HG02798 (cell line): ENCODE data around the gene ACSS1.

ENCODE experiments used
- ATAC-seq: cut with Tn5 transposase; IDR thresholded peaks from one replicate; pipeline ENCODE4 v1.9.1; 2021; ENCODE audit warnings: mild to moderate bottlenecking; ENCODE audit not compliant: unreplicated experiment, poor library complexity

ACSS1 gene

DNA sequence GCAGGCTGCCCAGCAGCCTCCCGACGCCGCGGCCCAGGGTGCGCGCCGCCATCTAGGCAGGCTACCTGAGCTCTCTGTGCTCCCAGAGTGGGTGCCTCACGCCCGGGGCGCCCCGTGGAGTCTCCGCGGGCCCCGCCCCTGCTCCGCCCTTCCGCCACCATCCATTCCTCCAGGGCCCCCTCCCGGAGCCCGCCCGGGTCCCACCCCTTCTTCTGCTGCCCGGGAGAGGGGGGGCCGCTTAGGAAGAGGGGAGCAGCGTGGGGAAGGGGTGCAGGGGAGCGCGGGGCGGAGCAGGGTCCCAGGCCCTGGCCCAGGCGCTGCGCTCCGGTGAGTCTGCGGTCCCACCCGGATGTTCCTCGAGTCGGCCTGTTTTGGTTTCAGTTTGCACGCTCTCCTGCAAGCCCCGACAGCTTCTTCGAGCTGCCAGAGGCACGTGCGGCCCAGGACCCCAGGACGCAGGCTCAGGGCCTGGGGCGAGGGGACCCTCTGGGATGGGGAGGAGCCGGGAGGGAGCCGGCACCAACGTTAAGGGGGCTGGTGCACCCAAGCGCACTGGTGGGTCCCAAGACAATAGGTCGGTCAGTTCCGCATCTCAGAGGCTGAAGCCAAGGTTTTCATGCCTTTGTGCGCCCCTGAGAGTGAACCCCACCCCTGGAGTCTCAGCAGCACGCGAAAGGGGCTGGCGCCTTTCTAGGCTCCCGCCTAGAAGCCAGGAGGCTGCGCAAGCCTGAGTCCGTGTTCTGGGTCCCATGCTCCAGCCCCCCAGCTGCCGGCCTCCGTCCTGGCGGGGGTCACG is at the start of gene ACSS1:
ACSS1 (minus strand) TSS at position 89 of the 796 bp plus-strand sequence; CDS start at position 52, 37 bp downstream.
- peak; percentile 65 for ATAC-seq

DNA sequence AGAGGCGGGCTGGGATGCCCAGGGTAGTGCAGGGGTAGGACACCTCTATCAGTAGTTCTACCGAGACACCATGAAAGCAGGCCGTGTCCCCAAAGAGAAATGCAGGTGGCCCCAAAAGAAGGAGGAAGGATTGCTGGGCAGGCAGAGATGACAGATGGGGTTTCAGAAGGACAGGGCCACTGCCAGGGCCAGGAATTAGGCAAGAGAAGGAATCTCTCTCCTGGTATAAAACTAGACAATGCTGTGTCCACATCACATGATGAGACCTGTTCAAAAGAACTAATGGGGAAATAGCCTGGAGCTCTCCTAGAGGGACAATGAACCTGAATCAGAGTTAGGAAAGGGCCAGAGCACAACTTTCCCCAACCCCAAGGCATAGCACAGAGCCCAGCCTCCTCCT is 45.6 kb upstream of the ACSS1 start:
- no peak for ATAC-seq

DNA sequence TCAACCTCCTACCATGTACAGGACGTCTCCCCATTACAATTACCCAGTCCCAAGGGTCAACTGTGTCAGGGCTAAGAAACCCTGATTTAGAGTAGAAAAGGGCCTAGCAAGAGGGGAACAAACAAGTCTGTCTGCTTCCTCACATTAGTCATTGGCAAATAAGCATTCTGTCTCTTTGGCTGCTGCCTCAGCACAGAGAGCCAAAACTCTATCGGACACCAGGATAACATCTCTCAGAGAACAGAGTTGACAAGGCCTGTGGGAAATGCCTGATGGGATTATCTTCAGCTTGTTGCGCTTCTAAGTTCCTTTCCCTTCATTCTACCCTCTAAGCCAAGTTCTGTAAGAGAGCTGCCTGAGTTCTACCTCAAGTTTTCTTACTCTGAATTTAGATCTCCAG is 43.0 kb upstream of the ACSS1 start:
- no peak for ATAC-seq

DNA sequence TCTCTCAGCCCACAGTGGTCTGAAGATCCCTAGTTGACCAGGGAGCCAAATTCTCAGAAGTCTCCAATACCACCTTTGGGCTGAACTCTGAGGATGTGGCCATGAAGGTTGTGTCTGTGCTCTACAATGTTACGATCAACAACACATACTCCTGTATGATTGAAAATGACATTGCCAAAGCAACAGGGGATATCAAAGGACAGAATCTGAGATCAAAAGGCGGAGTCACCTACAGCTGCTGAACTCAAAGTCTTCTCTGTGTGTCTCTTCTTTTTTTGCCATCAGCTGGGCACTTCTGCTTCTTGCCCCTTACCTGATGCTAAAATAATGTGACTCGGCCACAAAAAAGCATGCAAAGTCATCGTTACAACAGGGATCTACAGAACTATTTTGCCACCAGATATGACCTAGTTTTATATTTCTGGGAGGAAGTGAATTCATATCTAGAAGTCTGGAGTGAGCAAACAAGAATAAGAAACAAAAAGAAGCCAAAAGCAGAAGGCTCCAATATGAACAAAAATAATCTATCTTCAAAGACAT is 41.7 kb upstream of the ACSS1 start:
- ATAC-seq = no peak

DNA sequence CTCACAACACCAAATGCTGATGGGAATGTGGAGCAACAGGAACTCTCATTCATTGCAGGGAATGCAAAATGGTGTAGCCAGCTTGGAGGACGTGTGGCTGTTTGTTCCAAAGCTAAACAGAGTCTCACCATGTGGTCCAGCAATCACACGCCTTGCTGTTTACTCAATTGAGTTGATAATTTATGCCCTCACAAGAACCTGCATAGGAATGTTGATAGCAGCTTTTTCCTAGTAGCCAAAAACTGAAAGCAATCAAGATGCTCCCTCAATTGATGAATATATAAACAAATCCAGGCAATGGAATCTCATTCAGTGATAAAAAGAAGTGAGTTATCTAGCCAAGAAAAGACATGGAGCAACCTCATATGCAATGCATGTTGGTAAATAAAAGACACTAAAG is 39.6 kb upstream of the ACSS1 start:
- no peak for ATAC-seq

DNA sequence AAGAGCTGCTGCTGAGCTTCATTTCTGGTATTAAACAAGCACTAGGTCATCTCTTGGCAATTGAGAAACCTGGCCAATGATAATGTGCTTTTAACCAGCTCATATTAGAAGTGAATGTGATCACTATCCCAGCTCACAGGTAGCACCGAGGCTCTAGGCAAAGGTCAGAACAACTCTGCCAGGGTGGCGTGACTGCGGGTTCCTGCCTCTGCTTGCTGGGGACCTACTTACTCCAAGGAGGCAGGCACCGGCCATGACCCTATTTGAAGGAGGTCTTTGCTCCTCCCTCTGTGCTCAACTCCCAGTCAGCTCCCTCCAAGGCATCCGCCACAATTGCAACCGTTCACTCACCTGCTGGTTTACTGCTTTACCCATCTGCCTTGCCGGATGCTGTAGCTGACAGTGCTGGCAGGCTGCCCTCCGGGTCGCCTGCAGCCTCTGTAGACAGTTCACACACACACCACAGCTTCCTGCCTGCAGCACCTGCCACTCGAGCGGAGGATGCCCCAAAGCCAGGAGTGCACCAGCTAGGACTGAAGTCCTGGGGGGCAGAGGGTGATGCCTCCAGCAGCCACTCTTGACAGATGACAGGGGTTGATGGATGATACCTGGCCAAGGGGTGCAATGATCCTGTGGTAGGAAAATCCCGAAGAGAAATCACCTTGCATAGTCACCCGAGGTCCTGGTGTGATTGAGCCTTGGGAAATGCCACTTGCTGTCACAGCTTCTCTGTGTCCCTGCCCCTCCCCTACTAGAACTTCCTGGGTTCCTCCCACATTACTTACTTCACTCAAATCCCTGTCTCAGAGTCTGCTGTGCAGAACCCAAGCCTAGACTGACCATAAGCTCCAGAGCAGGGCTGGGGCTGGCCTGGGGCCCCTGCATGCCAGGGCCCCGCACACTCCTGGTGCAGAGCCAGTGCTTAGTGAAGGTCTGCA is 32.8 kb upstream of the ACSS1 start:
- peak; percentile 77 for ATAC-seq

DNA sequence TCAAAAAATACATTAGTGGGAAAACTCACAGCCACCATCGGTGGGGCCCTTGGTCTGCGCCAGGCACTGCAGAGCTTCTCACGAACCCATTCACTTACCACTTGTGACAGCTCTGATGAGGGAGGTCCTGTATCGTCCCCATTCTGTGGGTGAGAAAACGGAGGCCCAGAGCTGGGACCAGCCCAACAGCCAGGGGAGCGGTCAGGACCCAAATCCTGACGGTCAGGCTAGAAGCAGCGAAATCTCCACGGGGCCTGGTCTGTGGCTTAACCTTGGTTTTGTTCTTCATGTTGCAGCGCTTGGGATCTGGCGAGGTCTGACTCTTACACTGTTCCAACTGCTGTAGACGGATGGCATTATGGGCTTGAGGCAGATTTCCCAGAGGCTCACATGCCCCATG is 31.7 kb upstream of the ACSS1 start:
- ATAC-seq = no peak

DNA sequence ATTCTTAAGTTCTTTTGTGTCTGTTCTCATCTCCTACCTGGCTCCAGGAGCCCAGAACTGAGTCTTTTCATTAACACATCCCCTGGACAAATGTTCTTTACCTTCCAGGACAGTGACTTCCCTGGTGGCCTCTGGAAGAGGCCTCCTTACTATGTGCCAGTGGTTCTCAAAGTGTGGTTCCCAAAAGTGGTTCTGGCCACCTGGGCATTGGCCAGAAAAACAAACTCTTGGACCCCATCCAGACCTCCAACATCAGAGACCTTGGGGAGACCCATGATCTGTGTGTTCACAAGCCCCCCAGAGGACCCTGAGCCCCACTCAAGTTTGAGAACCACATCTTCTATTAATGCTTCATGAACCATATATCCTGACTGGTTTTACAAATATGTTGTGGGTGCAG is 31.2 kb upstream of the ACSS1 start:
- ATAC-seq = no peak

DNA sequence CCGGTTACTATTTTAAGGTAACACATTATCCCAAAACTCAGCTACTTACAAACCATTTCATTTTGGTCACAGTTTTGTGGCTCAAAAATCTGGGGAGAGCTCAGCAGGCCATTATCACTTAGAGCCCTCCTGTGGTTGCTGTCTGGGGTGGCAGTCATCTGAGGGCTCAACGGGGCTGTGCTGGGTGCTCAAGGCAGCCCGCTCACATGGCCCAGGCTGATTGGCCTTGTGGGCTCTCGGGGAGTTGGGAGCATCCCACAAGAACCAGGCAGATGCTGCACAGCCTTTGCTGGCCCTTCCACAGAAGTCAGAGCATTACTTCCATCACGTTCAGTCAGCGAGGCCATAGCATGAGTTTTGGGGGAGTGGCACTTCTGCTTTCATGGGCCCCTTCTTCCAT is 30.3 kb upstream of the ACSS1 start:
- no peak for ATAC-seq

DNA sequence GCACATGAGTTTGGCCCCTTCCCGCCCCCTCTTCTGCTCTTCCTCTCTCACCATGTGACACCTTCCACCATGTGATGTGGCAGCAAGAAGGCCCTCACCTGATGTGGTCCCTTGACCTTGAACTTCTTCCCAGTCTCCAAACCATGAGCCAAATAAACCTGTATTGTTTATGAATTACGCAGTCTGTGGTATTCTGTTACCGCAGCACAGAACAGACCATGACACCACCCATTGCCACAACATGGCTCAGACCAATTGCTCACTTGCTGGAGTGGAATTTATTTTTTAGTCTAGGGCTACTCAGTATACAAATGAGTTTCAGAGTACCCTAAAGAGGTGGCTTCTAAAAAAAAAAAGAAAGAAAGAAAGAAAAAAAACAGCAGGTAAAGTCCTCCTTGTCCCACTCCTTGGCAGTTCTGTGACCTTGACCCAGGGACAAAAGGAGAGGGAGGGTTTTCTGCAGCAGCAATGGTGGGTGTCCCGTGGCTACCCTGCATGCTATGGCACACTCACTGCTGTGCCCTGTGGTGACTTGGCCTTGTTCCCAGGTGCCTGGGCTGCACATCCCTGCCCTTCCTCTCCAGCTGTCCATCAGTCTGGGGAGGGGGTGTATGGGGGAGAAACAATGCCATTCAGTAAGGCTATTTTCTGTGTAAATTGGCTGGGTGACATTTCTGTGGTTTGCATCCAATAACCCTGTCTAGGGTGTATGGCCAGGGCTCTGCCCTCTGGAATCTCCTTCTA is 29.4 kb upstream of the ACSS1 start:
- ATAC-seq = no peak

DNA sequence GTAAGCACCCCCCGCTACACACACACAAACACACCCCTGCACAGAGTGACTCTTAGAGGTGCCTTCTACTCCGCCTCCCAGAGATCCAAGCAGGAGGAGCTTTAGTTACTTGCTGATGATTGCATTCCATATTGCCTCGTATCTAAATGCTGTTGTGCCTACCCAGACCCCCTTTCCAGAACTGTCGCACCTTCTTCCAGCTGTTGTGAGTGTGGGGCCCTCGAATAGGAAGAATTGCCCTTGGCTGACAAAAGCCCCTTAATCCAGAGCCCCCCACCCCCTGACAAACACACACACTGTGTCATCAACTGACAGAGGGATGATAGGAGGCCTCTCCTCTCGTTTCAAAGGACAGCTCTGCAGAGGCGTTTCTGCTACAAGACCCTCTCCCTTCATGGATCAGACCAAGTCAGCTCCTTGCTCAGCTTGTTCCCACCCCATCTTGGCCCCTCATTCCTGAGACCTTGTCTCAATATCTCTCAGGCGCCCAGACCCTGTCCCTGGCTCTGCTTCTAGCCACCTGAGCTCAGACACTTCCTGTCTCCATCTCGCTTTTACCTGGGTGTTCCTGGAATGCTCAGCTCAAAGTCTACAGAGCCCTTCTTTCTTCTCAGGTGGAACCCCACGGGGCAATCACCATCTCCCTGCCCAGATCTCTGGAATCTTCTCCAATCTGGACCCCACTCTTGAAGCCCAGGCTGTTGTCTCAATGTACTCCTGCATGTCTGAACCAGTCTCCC is 28.0 kb upstream of the ACSS1 start:
- no peak for ATAC-seq

DNA sequence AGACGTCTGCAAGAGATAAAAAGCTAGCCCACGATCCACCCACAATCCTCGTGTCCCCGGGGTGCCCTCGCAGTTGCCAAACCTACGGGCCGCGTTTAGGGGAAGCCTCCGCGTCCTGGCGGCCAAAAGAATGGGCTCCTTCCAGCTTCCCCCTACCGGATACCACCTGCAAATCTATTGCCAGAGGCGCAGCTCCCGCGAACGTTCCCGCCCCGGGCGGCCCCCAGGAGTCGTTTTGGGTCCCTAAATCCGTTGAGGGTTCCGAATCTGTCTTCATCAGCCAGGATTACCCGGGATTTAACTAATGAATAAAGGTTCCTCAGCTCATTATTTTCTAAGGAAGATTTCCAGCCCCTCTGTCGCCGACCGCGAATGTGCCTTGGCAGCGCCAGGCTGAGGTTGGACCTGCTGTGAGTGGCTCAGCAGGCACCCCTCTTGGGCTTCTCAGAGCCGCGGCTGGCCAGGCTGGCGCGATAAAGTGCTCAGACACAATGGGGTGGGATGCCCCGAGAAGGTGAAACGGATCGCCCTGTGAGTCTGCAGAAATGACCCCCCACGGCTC is 26.8 kb upstream of the ACSS1 start:
- ATAC-seq = no peak

DNA sequence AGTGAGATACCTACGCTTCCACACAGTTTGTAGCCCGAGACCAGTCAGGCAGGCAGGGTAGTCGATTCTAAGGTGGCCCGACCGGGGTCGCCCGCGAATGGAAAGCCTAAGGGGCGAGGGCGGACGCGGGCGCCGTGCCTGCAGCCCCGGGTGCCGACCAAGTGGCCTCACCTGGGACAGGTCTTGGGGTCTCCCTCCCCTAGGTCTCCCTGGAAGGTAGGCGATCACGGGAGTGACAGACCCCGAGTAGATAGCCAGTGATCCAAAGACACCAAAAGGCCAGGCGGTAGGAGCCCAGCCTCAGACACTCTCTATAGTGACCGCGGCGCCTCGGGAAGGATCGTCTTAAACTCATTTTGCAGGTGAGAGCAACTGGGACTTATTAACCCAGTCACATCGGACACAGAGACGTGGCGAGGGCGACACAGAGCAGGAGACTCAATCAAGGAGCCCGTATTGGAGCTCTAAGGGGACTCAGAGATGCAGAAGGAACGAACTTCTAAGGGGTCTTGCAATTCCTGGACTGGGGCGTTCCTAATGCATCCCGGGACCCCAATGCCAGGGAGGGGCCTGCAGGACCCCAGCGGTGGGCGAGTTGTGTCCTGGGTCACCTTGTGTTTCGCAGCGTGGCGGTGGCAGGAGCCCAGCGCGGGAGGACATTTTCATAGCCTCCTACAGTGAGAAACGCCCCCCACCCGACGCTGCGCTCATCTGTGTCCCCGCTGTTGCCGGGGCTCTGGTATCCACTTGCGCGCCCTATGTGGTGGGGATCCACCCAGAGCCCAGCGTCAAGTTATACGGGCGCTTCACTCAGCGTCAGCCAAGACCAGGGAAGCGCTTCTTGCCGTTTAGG is 26.1 kb upstream of the ACSS1 start:
- no peak for ATAC-seq

DNA sequence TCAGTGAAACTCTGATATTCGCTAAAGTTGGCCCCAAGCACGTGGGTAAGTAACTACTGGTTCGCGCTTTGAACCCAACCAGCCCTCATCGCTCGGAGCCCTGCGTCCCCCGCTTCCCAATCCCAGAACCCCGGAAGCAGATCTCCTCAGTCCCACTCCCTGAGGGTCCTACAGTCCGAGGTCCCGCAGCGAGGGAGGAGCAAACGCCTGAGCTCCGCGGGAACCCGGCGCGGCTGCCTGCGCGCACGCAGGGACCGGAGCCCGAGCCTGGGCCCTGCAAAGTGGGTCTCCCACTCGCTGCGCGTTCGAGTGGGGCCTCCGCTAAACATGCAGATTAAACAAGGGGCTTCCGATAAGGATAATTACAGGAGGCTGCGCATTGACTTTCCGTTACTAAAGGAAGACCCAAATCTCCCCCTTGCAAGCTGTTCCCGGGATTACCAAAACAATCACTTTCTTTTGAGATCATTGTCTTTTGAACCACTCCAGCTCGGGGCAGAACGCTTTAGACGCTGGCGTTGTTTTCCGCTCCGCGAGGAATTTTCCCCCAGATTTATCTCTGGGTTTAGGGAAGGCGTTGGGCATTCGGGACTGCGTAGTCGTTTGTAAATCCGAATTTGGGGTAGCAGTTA is 25.3 kb upstream of the ACSS1 start:
- ATAC-seq = no peak

DNA sequence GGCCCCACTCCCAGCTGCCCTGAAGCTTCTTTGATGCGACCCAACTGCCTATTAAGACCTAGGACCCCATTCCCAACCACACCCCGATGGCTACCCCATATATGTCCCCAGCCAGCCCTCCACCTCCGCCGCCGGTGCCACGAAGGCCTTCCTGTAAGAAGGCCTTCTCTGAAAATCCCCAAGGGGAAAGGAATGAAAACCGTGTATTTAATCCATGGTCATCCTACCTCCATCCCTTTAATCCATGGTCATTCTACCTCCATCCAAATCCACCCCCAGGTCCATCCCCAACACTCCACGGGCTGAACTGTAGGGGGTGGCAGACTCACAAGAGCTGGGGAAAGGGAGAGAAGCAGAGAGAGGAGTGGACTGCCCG is 24.5 kb upstream of the ACSS1 start:
- no peak for ATAC-seq

DNA sequence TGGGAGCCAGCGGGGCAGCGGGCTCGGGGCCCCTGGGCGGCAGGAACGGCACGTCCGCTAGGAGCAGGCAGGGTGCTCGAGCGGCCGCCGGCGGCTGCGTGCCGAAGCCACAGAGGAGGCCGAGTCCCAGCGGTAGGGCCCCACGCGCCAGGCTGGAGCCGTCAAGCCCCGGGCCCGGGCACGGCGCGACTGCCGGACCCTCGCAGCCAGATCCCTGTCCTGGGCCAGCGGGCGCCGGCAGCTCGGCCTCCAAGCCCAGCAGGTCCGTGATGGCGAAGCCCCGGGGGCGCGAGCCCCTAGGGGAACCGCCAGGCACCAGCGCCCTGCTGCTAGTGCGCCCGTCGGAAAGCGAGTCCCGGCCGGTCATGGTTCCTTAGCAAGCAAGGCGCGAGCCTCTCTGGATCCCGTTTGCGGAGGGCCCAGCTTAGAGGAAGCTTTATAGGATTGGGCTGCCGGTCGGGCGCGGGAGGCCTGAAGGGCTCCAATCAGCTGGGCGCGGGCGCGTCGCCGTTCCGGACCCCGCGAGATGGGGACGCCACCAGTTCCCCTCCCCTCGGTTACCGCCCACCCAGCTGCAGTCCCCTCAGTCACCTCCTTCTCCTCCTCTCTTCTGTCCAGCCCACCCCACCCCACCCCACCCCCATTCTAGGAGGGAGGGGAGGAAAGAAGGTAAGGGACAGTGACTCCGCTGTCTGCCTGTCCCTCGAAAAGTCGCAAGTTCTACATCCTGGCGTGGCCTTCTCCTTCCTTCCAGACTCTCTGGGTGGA is 24.0 kb upstream of the ACSS1 start, which contains the start of gene VSX1:
VSX1 (minus strand) TSS at position 412 of the 768 bp plus-strand sequence; CDS start at position 367, 45 bp downstream.
- ATAC-seq = no peak

DNA sequence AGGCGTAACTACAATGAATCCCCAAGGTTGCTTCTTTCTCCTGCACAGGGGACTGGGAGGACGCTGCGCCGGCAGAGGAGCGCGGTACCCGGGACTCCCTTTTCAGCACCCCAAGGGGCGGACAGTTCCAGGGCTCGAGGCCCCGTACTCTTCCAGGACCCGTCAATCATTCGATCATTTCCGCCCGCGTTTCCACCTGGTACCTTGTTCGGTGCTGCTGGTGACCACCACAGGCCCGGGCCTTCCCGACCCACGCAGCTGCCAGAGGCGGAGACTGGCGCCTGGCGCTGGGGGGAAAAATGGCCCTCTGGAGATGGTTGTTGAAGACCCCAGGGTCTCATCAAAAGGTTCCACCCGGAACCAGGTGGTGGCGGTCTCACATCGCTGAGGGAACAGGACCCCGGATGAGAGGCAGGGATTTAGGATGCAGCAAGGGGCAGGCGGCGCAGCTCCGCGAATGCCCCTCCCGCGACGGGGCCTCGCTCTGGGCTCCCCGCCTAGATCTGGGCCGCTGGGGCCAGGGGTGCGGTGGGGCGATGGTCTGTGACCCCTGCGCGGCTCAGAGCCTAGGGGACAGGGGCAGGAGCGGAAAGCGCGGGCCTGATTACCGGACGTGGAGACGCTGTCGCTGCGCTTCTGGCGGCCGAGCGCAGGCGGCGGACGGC is 23.3 kb upstream of the ACSS1 start:
- no peak for ATAC-seq
